IPS-18a (cell line): ENCODE data around the gene TTLL8.
A peak's percentile ranks its signal among the peaks of the same experiment; 100 is the strongest.

ENCODE experiments used
- H3K27ac ChIP-seq: one replicate; pipeline ENCODE4 v1.5.1; 2013; ENCODE audit warnings: low read length
- H3K27me3 ChIP-seq: one replicate; pipeline ENCODE4 v1.6.1; 2013; ENCODE audit warnings: mild to moderate bottlenecking, low read length; ENCODE audit not compliant: control insufficient read depth, insufficient read depth
- H3K36me3 ChIP-seq: one replicate; pipeline ENCODE4 v1.6.1; 2013; ENCODE audit warnings: low read depth, low read length; ENCODE audit not compliant: control insufficient read depth
- H3K4me1 ChIP-seq: one replicate; pipeline ENCODE4 v1.6.1; 2013; ENCODE audit warnings: low read depth, low read length; ENCODE audit not compliant: control insufficient read depth
- H3K4me3 ChIP-seq: one replicate; pipeline ENCODE4 v1.5.1; 2013; ENCODE audit warnings: low read length
- H3K9ac ChIP-seq: one replicate; pipeline ENCODE4 v1.6.1; 2013; ENCODE audit warnings: mild to moderate bottlenecking, low read length, moderate library complexity
- H3K9me3 ChIP-seq: one replicate; pipeline ENCODE4 v1.6.1; 2013; ENCODE audit warnings: low read depth, low read length; ENCODE audit not compliant: control insufficient read depth

The TTLL8 gene

GRCh38 chr22:49976439-49977175 lies 81.5 kb downstream of the TTLL8 start:
- Histone ChIP-seq H3K4me1 (no peaks in the 10 kb centered on the region), H3K9ac (no peak overlapping the region), H3K9me3 (no peaks in the 10 kb centered on the region), H3K36me3 (no peaks in the 10 kb centered on the region), H3K27me3 (peaks cover 15% of the 10 kb centered on the region), H3K27ac (no peak overlapping the region), H3K4me3 (no peak overlapping the region)

GRCh38 chr22:49975543-49976389 lies 82.3 kb downstream of the TTLL8 start:
- no peaks in the 10 kb centered on the region for H3K9me3 ChIP-seq
- H3K27ac ChIP-seq = no peak overlapping the region
- no peak overlapping the region for H3K9ac ChIP-seq
- H3K4me1 ChIP-seq = no peaks in the 10 kb centered on the region
- no peak overlapping the region for H3K4me3 ChIP-seq
- H3K27me3 ChIP-seq = peaks cover 24% of the 10 kb centered on the region
- no peaks in the 10 kb centered on the region for H3K36me3 ChIP-seq

GRCh38 chr22:49973018-49973961 lies 84.8 kb downstream of the TTLL8 start:
- Histone ChIP-seq H3K4me1 (peaks cover 2% of the 10 kb centered on the region), H3K9me3 (no peaks in the 10 kb centered on the region), H3K4me3 (no peak overlapping the region), H3K36me3 (no peaks in the 10 kb centered on the region), H3K27ac (no peak overlapping the region), H3K27me3 (peaks cover 29% of the 10 kb centered on the region), H3K9ac (no peak overlapping the region)

GRCh38 chr22:49972163-49973017 lies 85.7 kb downstream of the TTLL8 start:
- H3K4me3 ChIP-seq = no peak overlapping the region
- no peaks in the 10 kb centered on the region for H3K9me3 ChIP-seq
- H3K36me3 ChIP-seq = no peaks in the 10 kb centered on the region
- no peak overlapping the region for H3K9ac ChIP-seq
- peaks cover 29% of the 10 kb centered on the region for H3K27me3 ChIP-seq
- H3K4me1 ChIP-seq = peaks cover 2% of the 10 kb centered on the region
- H3K27ac ChIP-seq = no peak overlapping the region

GRCh38 chr22:49971232-49972162 lies 86.6 kb downstream of the TTLL8 start:
- peak overlapping the region; percentile 43 for H3K4me3 ChIP-seq
- no peak overlapping the region for H3K27ac ChIP-seq

GRCh38 chr22:49970528-49971231 lies 87.4 kb downstream of the TTLL8 start:
- Histone ChIP-seq H3K9ac (peak overlapping the region; percentile 26), H3K9me3 (no peaks in the 10 kb centered on the region), H3K27ac (no peak overlapping the region), H3K4me1 (peaks cover 2% of the 10 kb centered on the region), H3K4me3 (peak overlapping the region; percentile 43), H3K27me3 (peaks cover 29% of the 10 kb centered on the region), H3K36me3 (no peaks in the 10 kb centered on the region)

More at GRCh38 chr22:49971232-49972162, 86.6 kb downstream of the TTLL8 start:
- H3K9ac ChIP-seq = peak overlapping the region; percentile 26
- no peaks in the 10 kb centered on the region for H3K9me3 ChIP-seq
- H3K36me3 ChIP-seq = no peaks in the 10 kb centered on the region
- peaks cover 29% of the 10 kb centered on the region for H3K27me3 ChIP-seq
- H3K4me1 ChIP-seq = peaks cover 2% of the 10 kb centered on the region

GRCh38 chr22:49969751-49970527 lies 88.2 kb downstream of the TTLL8 start:
- H3K9ac ChIP-seq = no peak overlapping the region
- H3K4me3 ChIP-seq = no peak overlapping the region
- no peaks in the 10 kb centered on the region for H3K36me3 ChIP-seq
- H3K4me1 ChIP-seq = peaks cover 2% of the 10 kb centered on the region
- H3K27ac ChIP-seq = no peak overlapping the region
- no peaks in the 10 kb centered on the region for H3K9me3 ChIP-seq
- H3K27me3 ChIP-seq = peaks cover 29% of the 10 kb centered on the region

- H3K9ac ChIP-seq = no peak overlapping the region
- H3K27ac ChIP-seq = no peak overlapping the region
- no peak overlapping the region for H3K4me3 ChIP-seq
- no peaks in the 10 kb centered on the region for H3K9me3 ChIP-seq
- peaks cover 4% of the 10 kb centered on the region for H3K36me3 ChIP-seq
- H3K27me3 ChIP-seq = peaks cover 29% of the 10 kb centered on the region
- H3K4me1 ChIP-seq = peaks cover 2% of the 10 kb centered on the region
These were observed 89.1 kb downstream of the TTLL8 start for GRCh38 chr22:49968831-49969661.
